Measurements from ENCODE around the gene SLC16A2. TPM values are rescaled to one million over a fixed set of nuclear protein-coding genes. Genes with fewer than 3 reads are reported as not detected.

Gene SLC16A2
- polyA plus RNA-seq, 3 donors, result not detected

- Histone ChIP-seq H3K79me2 (ENCODE audit: insufficient read depth, low read length) (no peaks in the 10 kb centered on the region), H3K4me3 (replicated peaks in 1 of 3; ENCODE audit: low read depth in 2 of 3, low read length in 3 of 3) (no peak overlapping the region), H3K4me1 (ENCODE audit: control insufficient read depth in 1 of 2, insufficient read depth in 2 of 2, low read length in 2 of 2) (no peaks in the 10 kb centered on the region), H3K9ac (ENCODE audit: insufficient read depth, low read length, poor library complexity, severe bottlenecking) (no peak overlapping the region), H2AFZ (ENCODE audit: insufficient read depth, low read depth, low read length, poor library complexity, severe bottlenecking) (no peak overlapping the region), H3K27ac (ENCODE audit: low read depth in 1 of 2, low read length in 2 of 2) (no peak overlapping the region), H3K9me3 (replicated peaks in 1 of 2; ENCODE audit: control insufficient read depth in 1 of 2, insufficient read depth in 1 of 2, low read length in 2 of 2) (no peaks in the 10 kb centered on the region), H4K20me1 (ENCODE audit: insufficient read depth, low read length) (no peaks in the 10 kb centered on the region), H3K4me2 (replicated peaks; ENCODE audit: extremely low read depth, low read length, poor library complexity, severe bottlenecking) (no peak overlapping the region), H3K36me3 (replicated peaks in 1 of 2; ENCODE audit: control insufficient read depth in 1 of 2, insufficient read depth in 2 of 2, low read length in 2 of 2) (no peaks in the 10 kb centered on the region), H3K27me3 (ENCODE audit: control insufficient read depth in 2 of 2, insufficient read depth in 2 of 2, low read length in 2 of 2) (no peaks in the 10 kb centered on the region)
- Mint-ChIP-seq H3K4me1 (no peaks in the 10 kb centered on the region), H3K27ac (no peak overlapping the region), H3K9me3 (peaks cover 0 to 3% (median 0%) of the 10 kb centered on the region in 7 donors), H3K4me3 (no peak overlapping the region), H3K36me3 (no peaks in the 10 kb centered on the region), H3K27me3 (ENCODE audit: low read depth in 3 of 3) (peaks cover 0 to 9% (median 0%) of the 10 kb centered on the region in 3 donors)
- WGBS (ENCODE audit: insufficient coverage), result no CpG with 5 or more reads among the region's 2 CpGs
- no peak for TF ChIP-seq CTCF (IDR thresholded peaks at IDR 0.05)
- intact Hi-C loops (cut with micrococcal nuclease), result no loop called here
- no peak for DNase-seq
Observed at GRCh38 chrX:74500067-74500466, 78.8 kb downstream of the SLC16A2 start.

GRCh38 chrX:74500555-74500954 lies 79.3 kb downstream of the SLC16A2 start:
- TF ChIP-seq CTCF (IDR thresholded peaks at IDR 0.05), result no peak
- Histone ChIP-seq H3K4me1 (ENCODE audit: control insufficient read depth in 1 of 2, insufficient read depth in 2 of 2, low read length in 2 of 2) (no peaks in the 10 kb centered on the region), H3K4me2 (replicated peaks; ENCODE audit: extremely low read depth, low read length, poor library complexity, severe bottlenecking) (no peak overlapping the region), H4K20me1 (ENCODE audit: insufficient read depth, low read length) (no peaks in the 10 kb centered on the region), H3K9ac (ENCODE audit: insufficient read depth, low read length, poor library complexity, severe bottlenecking) (no peak overlapping the region), H3K4me3 (replicated peaks in 1 of 3; ENCODE audit: low read depth in 2 of 3, low read length in 3 of 3) (no peak overlapping the region), H3K36me3 (replicated peaks in 1 of 2; ENCODE audit: control insufficient read depth in 1 of 2, insufficient read depth in 2 of 2, low read length in 2 of 2) (no peaks in the 10 kb centered on the region), H3K79me2 (ENCODE audit: insufficient read depth, low read length) (no peaks in the 10 kb centered on the region), H3K9me3 (replicated peaks in 1 of 2; ENCODE audit: control insufficient read depth in 1 of 2, insufficient read depth in 1 of 2, low read length in 2 of 2) (no peaks in the 10 kb centered on the region), H2AFZ (ENCODE audit: insufficient read depth, low read depth, low read length, poor library complexity, severe bottlenecking) (no peak overlapping the region), H3K27me3 (ENCODE audit: control insufficient read depth in 2 of 2, insufficient read depth in 2 of 2, low read length in 2 of 2) (no peaks in the 10 kb centered on the region), H3K27ac (ENCODE audit: low read depth in 1 of 2, low read length in 2 of 2) (no peak overlapping the region)
- H3K4me3 Mint-ChIP-seq, result no peak overlapping the region
- no peak overlapping the region for H3K27ac Mint-ChIP-seq
- peaks cover 0 to 3% (median 0%) of the 10 kb centered on the region in 7 donors for H3K9me3 Mint-ChIP-seq
- peaks cover 0 to 9% (median 0%) of the 10 kb centered on the region in 3 donors for H3K27me3 Mint-ChIP-seq (ENCODE audit: low read depth in 3 of 3)
- no peak for DNase-seq
- 100% methylated on average over 2 of the region's 4 CpGs for WGBS (ENCODE audit: insufficient coverage)
- no peaks in the 10 kb centered on the region for H3K4me1 Mint-ChIP-seq
- intact Hi-C loops (cut with micrococcal nuclease), result no loop called here
- H3K36me3 Mint-ChIP-seq, result no peaks in the 10 kb centered on the region

Measured in CD14-positive monocyte (primary cell).